Activated CD4-positive, alpha-beta T cell treated with anti-CD3 and anti-CD28 coated beads for 48 hours (primary cell): ENCODE measurements around the gene EZH2.

Experiments
- DNase-seq: peaks from one replicate; pipeline ENCODE4 v3.0.0-alpha.2; 2020

The EZH2 gene

GRCh38 chr7:148898845-148899484 lies 14.9 kb upstream of the EZH2 start:
- no peak for DNase-seq

- no peak for DNase-seq
These were observed 10.5 kb upstream of the EZH2 start for GRCh38 chr7:148894591-148894990.

GRCh38 chr7:148893071-148893470 lies 9.0 kb upstream of the EZH2 start:
- no peak for DNase-seq

- no peak for DNase-seq
These were observed 4.2 kb upstream of the EZH2 start for GRCh38 chr7:148888300-148888699.

- DNase-seq = no peak
These were observed 2.8 kb upstream of the EZH2 start for GRCh38 chr7:148886844-148887243.

GRCh38 chr7:148884299-148885022 lies 370 bp upstream of the EZH2 start:
- DNase-seq = peak; percentile 94

- peak; percentile 63 for DNase-seq
These were observed 634 bp downstream of the EZH2 start for GRCh38 chr7:148883266-148884048.

GRCh38 chr7:148882841-148883265 lies 1.2 kb downstream of the EZH2 start:
- no peak for DNase-seq

GRCh38 chr7:148882192-148882591 lies 1.9 kb downstream of the EZH2 start:
- DNase-seq = no peak

- DNase-seq = no peak
These were observed 5.8 kb downstream of the EZH2 start for GRCh38 chr7:148878317-148878716.

- DNase-seq = no peak
These were observed 6.6 kb downstream of the EZH2 start for GRCh38 chr7:148877517-148877916.

- DNase-seq = no peak
These were observed 11.9 kb downstream of the EZH2 start for GRCh38 chr7:148872188-148872587.

- DNase-seq = no peak
These were observed 12.5 kb downstream of the EZH2 start for GRCh38 chr7:148871551-148871950.

- DNase-seq = no peak
These were observed 13.1 kb downstream of the EZH2 start for GRCh38 chr7:148871030-148871429.

GRCh38 chr7:148868378-148868674 lies 15.8 kb downstream of the EZH2 start:
- DNase-seq = no peak

- DNase-seq = no peak
These were observed 16.3 kb downstream of the EZH2 start for GRCh38 chr7:148867596-148868377.

GRCh38 chr7:148866362-148866761 lies 17.7 kb downstream of the EZH2 start:
- no peak for DNase-seq

GRCh38 chr7:148865283-148865682 lies 18.8 kb downstream of the EZH2 start:
- no peak for DNase-seq

GRCh38 chr7:148863324-148863723 lies 20.8 kb downstream of the EZH2 start:
- DNase-seq = no peak

GRCh38 chr7:148862481-148862880 lies 21.6 kb downstream of the EZH2 start:
- DNase-seq = no peak

- no peak for DNase-seq
These were observed 25.6 kb downstream of the EZH2 start for GRCh38 chr7:148858489-148858888.

GRCh38 chr7:148856891-148857290 lies 27.2 kb downstream of the EZH2 start:
- DNase-seq = no peak

- DNase-seq = no peak
These were observed 27.6 kb downstream of the EZH2 start for GRCh38 chr7:148856578-148856881.

- no peak for DNase-seq
These were observed 29.1 kb downstream of the EZH2 start for GRCh38 chr7:148854983-148855382.
